Measurements from ENCODE around the gene ARHGDIB.

- TF ChIP-seq CTCF (IDR thresholded peaks at IDR 0.05) = no peak
- no peak for TF ChIP-seq POLR2A (IDR thresholded peaks at IDR 0.05)
These were observed 23.1 kb downstream of the ARHGDIB start, which contains the start of gene ERP27 for GRCh38 chr12:14938301-14938700.
